Stimulated activated CD8-positive, alpha-beta memory T cell treated with anti-CD3 and anti-CD28 coated beads, Interleukin-12 subunit alpha, Interleukin-12 subunit beta, amount 100 ng/mL, for 24 hours (primary cell): ENCODE measurements around the gene NUP85.
"Not testable (repeated sequence)": the region's sequence is repeated elsewhere in the genome, so short reads cannot be mapped to it uniquely, and the experiment has no call there.

Source experiments
- DNase-seq: peaks from one replicate; pipeline ENCODE4 v3.0.0-alpha.2; 2020; ENCODE audit errors: extremely low read depth

The NUP85 gene

DNA sequence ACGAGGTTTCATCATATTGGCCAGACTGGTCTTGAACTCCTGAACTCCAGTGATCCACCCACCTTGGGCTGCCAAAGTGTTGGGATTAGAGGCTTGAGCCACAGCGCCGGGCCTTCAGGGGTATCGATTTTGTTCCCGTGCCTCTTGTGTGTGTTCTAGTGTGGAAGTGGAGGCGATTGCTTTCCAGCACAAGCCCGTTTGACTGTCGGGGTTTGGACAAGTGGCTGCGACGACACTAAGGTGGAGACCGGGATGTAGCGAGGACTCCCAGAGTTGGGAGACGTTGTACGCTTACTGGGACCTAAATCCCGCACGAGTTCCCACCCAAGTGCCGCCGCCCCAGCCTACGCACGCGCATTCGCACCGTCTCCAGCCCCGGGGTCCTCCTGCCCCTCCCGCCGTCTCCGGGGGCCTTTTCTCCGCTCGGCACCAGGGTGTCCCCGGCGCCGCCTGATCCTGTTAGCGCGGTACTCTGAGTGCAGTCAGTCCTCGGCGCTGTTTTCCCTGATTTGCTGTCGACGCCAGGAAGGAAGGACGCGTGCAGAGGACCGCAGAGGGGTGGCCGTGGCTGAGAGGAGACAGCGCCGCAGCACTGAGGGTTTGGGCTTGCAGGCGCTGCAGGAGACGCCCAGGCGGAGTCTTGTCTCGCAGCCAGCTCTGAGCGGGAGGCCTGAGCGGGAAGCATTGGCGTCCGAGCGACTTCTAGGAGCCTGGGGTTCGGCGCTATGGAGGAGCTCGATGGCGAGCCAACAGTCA, at the start of gene NUP85:
Gene NUP85 (plus strand): TSS at position 643 of the 756 bp plus-strand sequence. CDS start 83 bp downstream, at position 726.
- DNase-seq, result peak; percentile 83

DNA sequence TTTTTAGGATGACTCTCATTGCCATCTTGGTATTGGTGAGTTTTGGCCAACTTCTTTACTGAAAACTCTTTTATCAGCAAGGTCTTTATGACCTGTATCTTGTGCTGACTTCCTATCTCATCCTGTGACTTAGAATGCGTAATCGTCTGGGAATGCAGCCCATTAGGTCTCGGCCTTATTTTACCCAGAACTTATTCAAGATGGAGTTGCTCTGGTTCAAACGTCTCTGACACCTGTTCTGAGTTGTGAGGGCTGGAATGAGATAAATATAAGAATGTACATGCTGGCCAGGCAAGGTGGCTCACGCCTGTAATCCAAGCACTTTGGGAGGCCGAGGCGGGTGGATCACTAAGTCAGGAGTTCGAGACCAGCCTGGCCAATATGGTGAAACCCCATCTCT, 47.0 kb upstream of the NUP85 start:
- not testable (repeated sequence) for DNase-seq

GRCh38 chr17:75159196-75160031, 46.1 kb upstream of the NUP85 start:
- DNase-seq, result no peak

GRCh38 chr17:75160211-75160610, 45.3 kb upstream of the NUP85 start:
- no peak for DNase-seq

DNA sequence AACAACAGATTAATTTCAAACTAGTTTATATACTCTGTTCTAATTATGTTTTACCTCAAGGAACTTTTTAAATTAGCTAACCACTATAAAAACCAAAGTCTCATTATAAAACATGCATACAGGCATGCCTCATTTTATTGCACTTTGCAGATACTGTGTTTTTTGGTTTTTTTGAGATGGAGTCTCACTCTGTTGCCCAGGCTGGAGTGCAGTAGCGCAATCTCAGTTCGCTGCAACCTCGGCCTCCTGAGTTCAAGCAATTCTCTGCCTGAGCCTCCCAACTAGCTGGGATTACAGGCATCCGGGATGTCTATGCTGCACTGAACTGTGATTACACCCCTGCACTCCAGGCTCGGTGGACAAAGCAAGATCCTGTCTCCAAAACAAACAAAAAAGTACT, 42.4 kb upstream of the NUP85 start:
- DNase-seq, result no peak

DNA sequence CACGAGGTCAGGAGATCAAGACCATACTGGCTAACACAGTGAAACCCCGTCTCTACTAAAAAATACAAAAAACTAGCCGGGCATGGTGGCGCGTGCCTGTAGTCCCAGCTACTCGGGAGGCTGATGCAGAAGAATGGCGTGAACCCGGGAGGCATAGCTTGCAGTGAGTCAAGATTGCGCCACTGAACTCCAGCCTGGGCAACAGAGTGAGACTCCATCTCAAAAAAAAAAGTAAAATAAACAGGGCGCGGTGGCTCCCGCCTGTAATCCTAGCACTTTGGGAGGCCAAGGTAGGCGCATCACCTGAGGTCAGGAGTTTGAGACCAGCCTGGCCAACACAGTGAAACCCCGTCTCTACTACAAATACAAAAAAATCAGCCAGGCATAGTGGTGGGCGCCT, 40.9 kb upstream of the NUP85 start:
- DNase-seq, result not testable (repeated sequence)

DNA sequence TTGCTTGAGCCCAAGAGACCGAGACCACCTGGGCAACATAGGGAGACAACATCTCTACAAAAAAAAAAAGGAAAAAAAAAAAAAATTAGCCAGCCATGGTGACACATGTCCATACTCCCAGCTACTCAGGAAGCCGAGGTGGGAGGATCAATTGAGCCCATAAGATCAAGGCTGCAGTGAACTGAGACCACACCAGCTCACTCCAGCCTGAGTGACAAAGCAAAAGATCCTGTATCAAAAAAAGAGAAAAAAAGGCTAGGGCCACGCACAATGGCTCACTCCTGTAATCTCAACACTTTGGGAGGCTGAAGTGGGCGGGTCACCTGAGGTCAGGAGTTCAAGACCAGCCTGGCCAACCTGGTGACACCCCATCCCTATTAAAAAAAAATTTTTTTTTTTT, 36.5 kb upstream of the NUP85 start:
- DNase-seq, result no peak

GRCh38 chr17:75173526-75173925, 32.0 kb upstream of the NUP85 start:
- no peak for DNase-seq

DNA sequence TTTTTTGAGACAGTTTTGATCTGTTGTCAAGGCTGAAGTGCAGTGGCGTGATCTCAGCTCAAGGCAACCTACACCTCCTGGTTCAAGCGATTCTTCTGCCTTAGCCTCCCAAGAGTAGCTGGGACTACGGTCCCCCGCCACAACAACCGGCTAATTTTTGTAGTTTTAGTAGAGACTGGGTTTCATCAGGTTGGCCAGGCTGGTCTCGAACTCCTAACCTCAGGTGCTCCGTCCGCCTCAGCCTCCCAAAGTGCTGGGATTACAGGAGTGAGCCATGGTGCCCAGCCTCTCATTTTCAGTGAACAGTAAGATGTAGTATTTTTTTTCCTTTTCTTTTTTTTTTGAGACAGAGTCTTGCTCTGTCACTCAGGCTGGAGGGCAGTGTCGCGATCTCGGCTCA, 30.5 kb upstream of the NUP85 start:
- no peak for DNase-seq

- no peak for DNase-seq
These were observed 28.9 kb upstream of the NUP85 start for GRCh38 chr17:75176625-75177024.

DNA sequence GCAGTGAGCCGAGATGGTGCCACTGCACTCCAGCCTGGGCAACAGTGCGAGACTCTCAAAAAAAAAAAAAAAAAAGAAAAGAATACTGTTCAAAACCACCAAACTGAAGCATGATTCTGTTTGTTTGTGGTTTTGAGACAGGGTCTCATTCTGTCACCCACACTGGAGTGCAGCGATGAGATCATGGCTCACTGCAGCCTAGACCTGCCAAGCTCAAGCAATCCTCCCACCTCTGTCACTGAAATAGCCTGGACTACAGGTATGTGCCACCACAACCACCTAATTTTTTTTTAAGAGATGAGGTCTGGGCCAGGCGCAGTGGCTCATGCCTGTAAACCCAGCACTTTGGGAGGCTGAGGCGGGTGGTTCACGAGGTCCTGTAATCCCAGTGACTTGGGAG, 27.0 kb upstream of the NUP85 start:
- no peak for DNase-seq

DNA sequence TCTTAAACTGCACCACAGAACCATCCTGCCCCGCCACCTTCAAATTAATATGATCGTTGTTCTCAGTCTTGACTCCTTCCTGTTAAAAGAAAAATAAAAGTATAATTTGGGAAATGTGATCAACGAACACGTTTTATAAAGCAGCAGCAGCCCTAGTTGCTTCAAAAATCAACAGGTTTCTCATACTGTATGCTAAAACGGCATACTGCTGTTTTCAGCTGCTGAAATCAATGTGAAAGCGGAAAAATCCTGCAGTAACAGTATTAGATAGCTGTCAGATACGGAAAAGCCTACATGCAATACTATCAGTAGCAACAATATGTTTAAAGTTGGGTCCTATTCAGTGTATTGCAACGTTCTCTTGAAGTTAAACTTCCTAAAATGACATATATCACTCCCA, 24.4 kb upstream of the NUP85 start:
- DNase-seq, result no peak

DNA sequence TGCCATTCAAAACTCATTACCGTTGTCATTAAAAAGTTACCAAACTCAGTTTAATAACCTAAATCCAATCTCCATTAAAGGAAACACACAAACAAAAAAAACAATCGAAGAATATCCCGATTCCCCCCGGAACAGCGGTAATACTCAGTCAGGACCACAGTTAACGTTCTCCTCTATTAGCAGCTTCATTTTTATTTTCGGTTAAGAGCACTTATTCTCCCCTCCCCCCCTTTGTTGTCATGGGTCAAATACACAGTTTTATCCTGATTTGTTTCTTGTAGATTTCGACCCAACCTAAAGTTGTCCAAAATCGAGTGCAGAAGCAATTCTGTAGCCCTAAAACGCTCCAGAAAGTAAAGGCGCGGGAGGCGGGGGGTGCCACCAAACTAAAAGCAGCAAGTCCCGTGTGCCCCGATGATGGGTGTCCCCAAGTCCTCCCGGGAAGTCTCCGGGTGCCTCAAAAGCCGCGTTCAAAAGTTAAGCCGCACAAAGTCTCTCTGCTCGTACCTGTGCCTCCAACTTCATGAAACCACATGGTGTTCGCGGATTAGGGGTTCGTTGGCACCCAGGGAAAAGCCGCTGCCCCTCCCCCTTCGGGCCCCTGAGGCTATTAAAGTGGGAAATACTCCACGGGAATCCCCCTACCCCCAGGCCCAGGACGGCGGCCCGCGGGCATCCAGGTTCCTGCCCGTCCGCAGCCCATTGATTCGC, 23.7 kb upstream of the NUP85 start:
- DNase-seq, result no peak

GRCh38 chr17:75182319-75182568, 23.2 kb upstream of the NUP85 start:
- no peak for DNase-seq

- DNase-seq, result peak; percentile 90
These were observed 22.7 kb upstream of the NUP85 start, which contains the start of gene SUMO2 for GRCh38 chr17:75182569-75183436. SUMO2 (minus strand) TSS chr17:75182959; CDS start chr17:75182834, 125 bp downstream.

- DNase-seq, result no peak
These were observed 21.2 kb upstream of the NUP85 start for GRCh38 chr17:75183999-75184884.

GRCh38 chr17:75188614-75189013, 16.9 kb upstream of the NUP85 start:
- no peak for DNase-seq

DNA sequence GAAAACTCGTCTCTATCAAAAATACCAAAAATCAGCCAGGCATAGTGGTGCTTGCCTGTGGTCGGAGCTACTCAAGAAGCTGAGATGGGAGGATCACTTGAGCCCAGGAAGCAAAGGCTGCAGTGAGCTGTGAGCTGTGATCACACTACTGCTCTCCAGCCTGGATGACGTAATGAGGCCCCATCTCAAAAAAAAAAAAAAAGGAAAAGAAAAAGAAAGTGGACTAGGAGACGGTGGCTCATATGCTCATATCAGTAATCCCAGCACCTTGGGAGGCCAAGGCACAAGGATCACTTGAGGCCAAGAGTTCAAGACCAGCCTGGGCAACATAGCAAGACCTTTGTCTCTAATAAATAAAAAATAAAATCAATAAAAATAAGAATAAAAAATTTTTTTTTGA, 13.9 kb upstream of the NUP85 start:
- DNase-seq, result no peak

DNA sequence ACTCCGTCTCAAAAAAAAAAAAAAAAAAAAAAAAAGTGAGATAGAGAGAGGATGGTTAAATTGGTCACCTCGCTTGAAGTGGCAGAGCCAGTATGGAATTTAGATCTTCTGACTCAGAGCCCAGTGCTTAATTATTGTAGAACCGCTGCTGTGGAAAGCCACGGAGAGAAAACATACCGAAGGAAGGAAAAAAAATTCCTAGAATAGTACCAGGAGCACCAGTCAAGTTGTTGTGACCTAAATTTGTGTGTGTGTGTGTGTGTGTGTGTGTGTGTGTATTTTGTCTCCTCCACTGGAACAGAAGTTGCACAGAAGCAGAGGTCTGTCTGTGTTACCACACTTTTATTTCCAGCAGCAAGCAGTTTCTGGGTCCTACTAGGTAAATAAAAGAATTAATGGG, 10.6 kb upstream of the NUP85 start:
- DNase-seq, result no peak

DNA sequence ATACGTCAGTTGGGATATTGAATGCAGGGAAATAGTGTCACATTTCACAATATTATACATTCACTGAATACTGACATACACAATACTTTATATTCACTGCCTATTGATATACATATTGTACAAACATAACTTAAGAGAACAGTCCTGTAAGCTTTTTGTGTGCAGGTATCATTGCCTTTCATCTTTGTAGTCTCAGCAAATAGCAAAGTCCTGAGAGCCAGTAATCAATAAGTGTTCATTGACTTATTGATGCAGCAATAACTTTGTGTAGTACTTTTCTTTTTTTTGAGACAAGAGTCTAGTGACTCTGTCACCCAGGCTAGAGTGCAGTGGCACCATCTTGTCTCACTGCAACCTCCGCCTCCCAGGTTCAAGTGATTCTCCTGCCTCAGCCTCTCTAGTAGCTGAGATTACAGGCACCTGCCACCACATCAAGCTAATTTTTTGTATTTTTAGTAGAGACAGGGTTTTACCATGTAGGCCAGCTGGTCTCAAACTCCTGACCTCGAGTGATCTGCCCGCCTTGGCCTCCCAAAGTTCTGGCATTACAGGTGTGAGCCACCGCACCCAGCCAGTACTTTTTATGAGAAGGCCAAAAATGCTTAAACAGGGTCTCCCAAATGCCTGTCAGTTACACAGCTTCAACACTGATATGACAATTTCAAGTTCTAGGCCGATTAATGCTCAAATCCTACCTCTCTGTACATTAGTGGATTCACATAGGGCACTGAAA, 5.4 kb upstream of the NUP85 start:
- no peak for DNase-seq
